Measurements from ENCODE around the gene PAGE1. TPM values are rescaled to one million over a fixed set of nuclear protein-coding genes. Genes with fewer than 3 reads are reported as not detected.
A peak's percentile ranks its signal among the peaks of the same experiment; 100 is the strongest.

PAGE1 gene
- total RNA-seq, 1 donor from 2014 or later, result not detected

DNA sequence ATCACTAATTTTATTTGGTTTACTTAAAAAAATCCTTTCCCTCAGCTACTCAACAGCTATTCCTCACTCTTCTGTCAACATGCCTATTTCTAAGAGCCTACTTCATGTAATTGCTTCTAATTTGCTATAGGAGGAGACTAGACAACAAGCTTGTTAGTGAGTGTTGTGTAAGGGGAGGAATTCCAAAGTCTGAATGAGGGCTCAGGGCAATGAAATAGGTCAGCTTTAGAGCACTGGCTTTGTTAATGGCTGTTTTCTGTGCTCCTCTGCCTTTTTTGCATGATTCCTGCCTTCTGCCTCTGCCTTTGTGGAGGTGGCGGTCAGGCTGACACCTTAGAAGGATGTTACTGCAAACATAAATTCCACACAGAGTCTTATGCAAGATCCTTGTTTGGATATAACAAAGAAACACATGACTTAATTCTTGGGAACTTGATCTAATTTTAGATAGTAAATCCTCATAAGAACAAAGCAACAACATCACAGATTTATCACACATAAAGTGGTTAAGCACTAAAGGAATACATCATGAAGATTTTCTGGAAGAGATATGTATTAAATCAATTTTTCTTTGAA lies 15.0 kb upstream of the PAGE1 start:
- Mint-ChIP-seq H3K4me1 (no peaks in the 10 kb centered on the region), H3K27ac (no peak overlapping the region), H3K36me3 (no peaks in the 10 kb centered on the region), H3K4me3 (no peak overlapping the region), H3K9me3 (no peaks in the 10 kb centered on the region), H3K27me3 (ENCODE audit: insufficient read depth, low read depth) (no peaks in the 10 kb centered on the region)
- no peaks in the 10 kb centered on the region for H3K27me3 ChIP-seq
- peak; percentile 59 for DNase-seq (ENCODE audit: low spot score)
- peaks cover 9% of the 10 kb centered on the region for H3K4me1 ChIP-seq
- H3K9ac ChIP-seq, result no peak overlapping the region
- no peak overlapping the region for H3K4me2 ChIP-seq
- no peaks in the 10 kb centered on the region for H3K36me3 ChIP-seq
- no peak overlapping the region for H2AFZ ChIP-seq (replicated peaks)
- no peaks in the 10 kb centered on the region for H4K20me1 ChIP-seq (ENCODE audit: low read depth)
- H3K9me3 ChIP-seq (ENCODE audit: low read depth), result no peaks in the 10 kb centered on the region
- no peaks in the 10 kb centered on the region for H3F3A ChIP-seq (ENCODE audit: low read depth)
- TF ChIP-seq, protein P1, sequence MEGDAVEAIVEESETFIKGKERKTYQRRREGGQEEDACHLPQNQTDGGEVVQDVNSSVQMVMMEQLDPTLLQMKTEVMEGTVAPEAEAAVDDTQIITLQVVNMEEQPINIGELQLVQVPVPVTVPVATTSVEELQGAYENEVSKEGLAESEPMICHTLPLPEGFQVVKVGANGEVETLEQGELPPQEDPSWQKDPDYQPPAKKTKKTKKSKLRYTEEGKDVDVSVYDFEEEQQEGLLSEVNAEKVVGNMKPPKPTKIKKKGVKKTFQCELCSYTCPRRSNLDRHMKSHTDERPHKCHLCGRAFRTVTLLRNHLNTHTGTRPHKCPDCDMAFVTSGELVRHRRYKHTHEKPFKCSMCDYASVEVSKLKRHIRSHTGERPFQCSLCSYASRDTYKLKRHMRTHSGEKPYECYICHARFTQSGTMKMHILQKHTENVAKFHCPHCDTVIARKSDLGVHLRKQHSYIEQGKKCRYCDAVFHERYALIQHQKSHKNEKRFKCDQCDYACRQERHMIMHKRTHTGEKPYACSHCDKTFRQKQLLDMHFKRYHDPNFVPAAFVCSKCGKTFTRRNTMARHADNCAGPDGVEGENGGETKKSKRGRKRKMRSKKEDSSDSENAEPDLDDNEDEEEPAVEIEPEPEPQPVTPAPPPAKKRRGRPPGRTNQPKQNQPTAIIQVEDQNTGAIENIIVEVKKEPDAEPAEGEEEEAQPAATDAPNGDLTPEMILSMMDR (IDR thresholded peaks at IDR 0.05), result no peak
- no peak for TF ChIP-seq EZH2 (IDR thresholded peaks at IDR 0.05)
- no peak for TF ChIP-seq EZH2phosphoT487 (IDR thresholded peaks at IDR 0.05)
- no peak overlapping the region for H3K4me3 ChIP-seq
- no peaks in the 10 kb centered on the region for H3K79me2 ChIP-seq (ENCODE audit: low read depth)
- H3K27ac ChIP-seq, result no peak overlapping the region

DNA sequence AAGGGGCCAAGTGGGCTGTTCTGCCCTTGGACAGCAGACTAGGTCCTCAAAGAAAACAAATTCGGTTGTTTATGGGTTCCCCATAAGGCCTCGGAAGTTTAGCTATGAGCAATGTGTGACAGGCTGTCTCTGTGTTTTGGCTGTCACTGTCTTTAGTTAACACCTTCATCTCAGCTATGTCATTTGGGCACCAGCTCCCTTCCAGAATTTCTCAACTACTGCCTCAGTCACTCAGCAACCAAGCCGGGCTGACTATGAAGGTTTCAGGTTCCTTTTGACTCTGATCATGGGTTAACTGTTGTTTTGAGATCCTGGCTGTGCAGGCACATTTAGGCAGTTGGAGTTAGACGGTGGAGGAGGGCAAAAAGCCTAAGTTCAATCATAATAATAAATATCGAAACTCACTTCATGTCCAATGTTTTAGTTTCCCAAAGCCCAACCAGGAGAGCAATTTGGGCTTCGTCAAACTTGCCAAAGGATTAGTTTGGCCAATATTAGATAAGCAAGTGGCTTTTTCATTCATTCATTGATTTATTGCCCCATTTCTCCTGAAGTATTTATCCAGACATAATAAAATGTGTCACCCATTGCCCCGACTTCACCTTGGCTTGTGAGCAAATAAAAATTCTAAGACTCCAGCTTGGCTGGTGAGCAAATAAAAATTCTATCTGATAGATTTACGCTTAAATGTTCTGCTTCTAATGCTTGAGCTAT lies 9.1 kb upstream of the PAGE1 start:
- H3K9ac ChIP-seq, result no peak overlapping the region
- no peak overlapping the region for H3K4me3 Mint-ChIP-seq
- H2AFZ ChIP-seq (replicated peaks), result no peak overlapping the region
- H3K36me3 Mint-ChIP-seq, result no peaks in the 10 kb centered on the region
- no peaks in the 10 kb centered on the region for H3K9me3 ChIP-seq (ENCODE audit: low read depth)
- no peak overlapping the region for H3K27ac Mint-ChIP-seq
- no peaks in the 10 kb centered on the region for H3K4me1 ChIP-seq
- no peaks in the 10 kb centered on the region for H4K20me1 ChIP-seq (ENCODE audit: low read depth)
- H3K27me3 ChIP-seq, result no peaks in the 10 kb centered on the region
- no peak for TF ChIP-seq EZH2 (IDR thresholded peaks at IDR 0.05)
- TF ChIP-seq EZH2phosphoT487 (IDR thresholded peaks at IDR 0.05), result no peak
- TF ChIP-seq, protein P1 (IDR thresholded peaks at IDR 0.05), result no peak
- H3F3A ChIP-seq (ENCODE audit: low read depth), result no peaks in the 10 kb centered on the region
- no peaks in the 10 kb centered on the region for H3K4me1 Mint-ChIP-seq
- H3K79me2 ChIP-seq (ENCODE audit: low read depth), result no peaks in the 10 kb centered on the region
- no peak overlapping the region for H3K4me3 ChIP-seq
- H3K36me3 ChIP-seq, result no peaks in the 10 kb centered on the region
- H3K4me2 ChIP-seq, result no peak overlapping the region
- no peaks in the 10 kb centered on the region for H3K27me3 Mint-ChIP-seq (ENCODE audit: insufficient read depth, low read depth)
- no peaks in the 10 kb centered on the region for H3K9me3 Mint-ChIP-seq
- no peak for DNase-seq (ENCODE audit: low spot score)
- no peak overlapping the region for H3K27ac ChIP-seq

- Histone ChIP-seq H3K4me2 (no peak overlapping the region), H3K9me3 (ENCODE audit: low read depth) (no peaks in the 10 kb centered on the region), H3K4me1 (no peaks in the 10 kb centered on the region), H3F3A (ENCODE audit: low read depth) (no peaks in the 10 kb centered on the region), H4K20me1 (ENCODE audit: low read depth) (no peaks in the 10 kb centered on the region), H3K27me3 (no peaks in the 10 kb centered on the region), H3K27ac (no peak overlapping the region), H3K36me3 (no peaks in the 10 kb centered on the region), H3K9ac (no peak overlapping the region), H2AFZ (replicated peaks) (no peak overlapping the region), H3K4me3 (no peak overlapping the region), H3K79me2 (ENCODE audit: low read depth) (no peaks in the 10 kb centered on the region)
- H3K36me3 Mint-ChIP-seq, result no peaks in the 10 kb centered on the region
- H3K27me3 Mint-ChIP-seq (ENCODE audit: insufficient read depth, low read depth), result no peaks in the 10 kb centered on the region
- no peaks in the 10 kb centered on the region for H3K4me1 Mint-ChIP-seq
- H3K27ac Mint-ChIP-seq, result no peak overlapping the region
- no peak for DNase-seq (ENCODE audit: low spot score)
- no peaks in the 10 kb centered on the region for H3K9me3 Mint-ChIP-seq
- peak overlapping the region; percentile 20 for H3K4me3 Mint-ChIP-seq
- no peak for TF ChIP-seq EZH2phosphoT487 (IDR thresholded peaks at IDR 0.05)
- TF ChIP-seq EZH2 (IDR thresholded peaks at IDR 0.05), result no peak
- TF ChIP-seq, protein P1 (IDR thresholded peaks at IDR 0.05), result no peak
Observed at GRCh38 chrX:49701933-49702332, 6.1 kb upstream of the PAGE1 start.
